Measurements from ENCODE around the gene RAB8A. TPM values are rescaled to one million over a fixed set of nuclear protein-coding genes. Genes with fewer than 3 reads are reported as not detected.

Gene RAB8A
- total RNA-seq, 4 donors from 2014 or later, result 8.3 to 12.1 (median 9.2) TPM

GRCh38 chr19:16100524-16100923 is 11.2 kb upstream of the RAB8A start:
- Histone ChIP-seq H3K4me1 (no peaks in the 10 kb centered on the region), H3K36me3 (peaks cover 0 to 8% of the 10 kb centered on the region in 2 donors), H3K27me3 (no peaks in the 10 kb centered on the region), H3K27ac (no peak overlapping the region), H3K4me3 (no peak overlapping the region), H3K9me3 (no peaks in the 10 kb centered on the region)
- TF ChIP-seq POLR2A (IDR thresholded peaks at IDR 0.05) (no peak), CTCF (IDR thresholded peaks at IDR 0.05 in 4 of 5, conservative IDR thresholded peaks at IDR 0.05 in 1 of 5) (no peak)
- no peak for DNase-seq
- no peak for ATAC-seq
- in situ Hi-C loops (cut with MboI; ENCODE audit: low sequenced_read_pairs in 4 of 4) (loop anchor here in 1 of 4 donors (10.0 kb wide), 1 partner anchor 56 kb away; no protein-coding TSS in a partner anchor), intact Hi-C loops (cut with DNase I; ENCODE audit: low total_unique reads) (no loop called here)

GRCh38 chr19:16104722-16105121 is 7.0 kb upstream of the RAB8A start:
- TF ChIP-seq CTCF (IDR thresholded peaks at IDR 0.05 in 4 of 5, conservative IDR thresholded peaks at IDR 0.05 in 1 of 5) (no peak), POLR2A (IDR thresholded peaks at IDR 0.05) (no peak)
- in situ Hi-C loops (cut with MboI; ENCODE audit: low sequenced_read_pairs in 4 of 4) (loop anchor here in 1 of 4 donors (10.0 kb wide), 1 partner anchor 60 kb away; no protein-coding TSS in a partner anchor), intact Hi-C loops (cut with DNase I; ENCODE audit: low total_unique reads) (no loop called here)
- no peaks in the 10 kb centered on the region for H3K4me1 ChIP-seq
- H3K9me3 ChIP-seq, result no peaks in the 10 kb centered on the region
- H3K27ac ChIP-seq, result no peak overlapping the region
- no peak overlapping the region for H3K4me3 ChIP-seq
- H3K27me3 ChIP-seq, result no peaks in the 10 kb centered on the region
- ATAC-seq, result no peak
- H3K36me3 ChIP-seq, result peaks cover 0 to 8% of the 10 kb centered on the region in 2 donors
- DNase-seq, result no peak

- DNase-seq (no peak), ATAC-seq (no peak)
- TF ChIP-seq POLR2A (IDR thresholded peaks at IDR 0.05) (no peak), CTCF (IDR thresholded peaks at IDR 0.05 in 4 of 5, conservative IDR thresholded peaks at IDR 0.05 in 1 of 5) (no peak)
- peaks cover 0 to 3% of the 10 kb centered on the region in 2 donors for H3K4me1 ChIP-seq
- peaks cover 0 to 8% of the 10 kb centered on the region in 2 donors for H3K36me3 ChIP-seq
- in situ Hi-C loops (cut with MboI; ENCODE audit: low sequenced_read_pairs in 4 of 4), result loop anchor here in 1 of 4 donors (10.0 kb wide), 1 partner anchor 61 kb away; no protein-coding TSS in a partner anchor
- intact Hi-C loops (cut with DNase I; ENCODE audit: low total_unique reads), result no loop called here
- H3K4me3 ChIP-seq, result no peak overlapping the region
- H3K9me3 ChIP-seq, result no peaks in the 10 kb centered on the region
- H3K27me3 ChIP-seq, result no peaks in the 10 kb centered on the region
- H3K27ac ChIP-seq, result no peak overlapping the region
Measured at GRCh38 chr19:16106121-16106520, 5.6 kb upstream of the RAB8A start.

GRCh38 chr19:16111909-16112752 is 442 bp downstream of the RAB8A start:
- Histone ChIP-seq H3K27me3 (no peaks in the 10 kb centered on the region), H3K4me1 (peaks cover 11 to 23% of the 10 kb centered on the region in 2 donors), H3K36me3 (no peaks in the 10 kb centered on the region), H3K4me3 (peak overlapping the region; percentile 87 to 96 (median 90)), H3K9me3 (no peaks in the 10 kb centered on the region), H3K27ac (peak overlapping the region; percentile 90 to 95 (median 94))
- no peak for DNase-seq
- in situ Hi-C loops (cut with MboI; ENCODE audit: low sequenced_read_pairs in 4 of 4) (loop anchor here in 1 of 4 donors (10.0 kb wide), 1 partner anchor 83 kb away; the partner anchor contains the start of gene AP1M1), intact Hi-C loops (cut with DNase I; ENCODE audit: low total_unique reads) (loop anchor here (1.0 to 5.0 kb wide), 4 partner anchors 71 to 985 kb away; partner anchors contain the start of genes AP1M1 and FAM32A)
- TF ChIP-seq CTCF (IDR thresholded peaks at IDR 0.05 in 4 of 5, conservative IDR thresholded peaks at IDR 0.05 in 1 of 5) (no peak), POLR2A (IDR thresholded peaks at IDR 0.05) (peak; percentile 49 to 52)
- ATAC-seq, result no peak
